Measurements from ENCODE around the gene PQBP1.

Gene PQBP1

GRCh38 chrX:48901069-48901468, 3.3 kb downstream of the PQBP1 start:
- DNase-seq (ENCODE audit: low read depth in 2 of 3, low spot score in 2 of 3) = no peak

GRCh38 chrX:48902135-48902534, 4.4 kb downstream of the PQBP1 start:
- DNase-seq (ENCODE audit: low read depth in 2 of 3, low spot score in 2 of 3) = no peak

DNA sequence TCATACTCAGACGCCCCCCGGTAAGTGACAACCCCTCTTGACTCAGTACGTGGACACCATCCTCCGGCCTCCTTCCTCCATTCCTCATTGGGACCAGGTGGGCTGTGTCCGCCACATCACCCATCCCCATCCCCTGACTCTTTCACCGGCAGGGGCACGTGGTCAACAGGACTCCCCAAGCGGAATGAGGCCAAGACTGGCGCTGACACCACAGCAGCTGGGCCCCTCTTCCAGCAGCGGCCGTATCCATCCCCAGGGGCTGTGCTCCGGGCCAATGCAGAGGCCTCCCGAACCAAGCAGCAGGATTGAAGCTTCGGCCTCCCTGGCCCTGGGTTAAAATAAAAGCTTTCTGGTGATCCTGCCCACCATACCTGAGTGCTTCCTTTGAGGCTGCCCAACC, 5.0 kb downstream of the PQBP1 start:
- no peak for DNase-seq (ENCODE audit: low read depth in 2 of 3, low spot score in 2 of 3)

- no peak for DNase-seq (ENCODE audit: low read depth in 2 of 3, low spot score in 2 of 3)
These were observed 5.6 kb downstream of the PQBP1 start for GRCh38 chrX:48903290-48903689.

DNA sequence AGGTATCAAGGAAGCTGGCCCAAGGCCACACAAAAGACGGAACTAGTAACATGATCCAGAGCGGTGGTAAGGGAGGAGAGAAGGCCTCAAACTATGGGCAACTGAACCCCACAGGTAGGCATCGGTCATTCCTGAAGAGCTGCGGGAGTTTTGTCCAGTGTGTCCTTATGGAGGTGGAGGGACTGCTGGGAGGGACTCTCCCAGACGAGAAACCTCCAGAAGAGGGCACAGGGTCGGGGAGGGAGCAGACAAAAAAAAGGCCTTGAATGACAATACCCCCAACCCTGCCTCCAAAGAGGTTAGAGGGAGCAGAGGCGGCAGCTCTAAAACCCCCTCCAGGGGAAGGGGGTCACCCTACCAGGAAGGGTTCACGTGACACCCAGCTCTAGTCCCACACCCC, 6.5 kb downstream of the PQBP1 start:
- DNase-seq (ENCODE audit: low read depth in 2 of 3, low spot score in 2 of 3) = no peak

DNA sequence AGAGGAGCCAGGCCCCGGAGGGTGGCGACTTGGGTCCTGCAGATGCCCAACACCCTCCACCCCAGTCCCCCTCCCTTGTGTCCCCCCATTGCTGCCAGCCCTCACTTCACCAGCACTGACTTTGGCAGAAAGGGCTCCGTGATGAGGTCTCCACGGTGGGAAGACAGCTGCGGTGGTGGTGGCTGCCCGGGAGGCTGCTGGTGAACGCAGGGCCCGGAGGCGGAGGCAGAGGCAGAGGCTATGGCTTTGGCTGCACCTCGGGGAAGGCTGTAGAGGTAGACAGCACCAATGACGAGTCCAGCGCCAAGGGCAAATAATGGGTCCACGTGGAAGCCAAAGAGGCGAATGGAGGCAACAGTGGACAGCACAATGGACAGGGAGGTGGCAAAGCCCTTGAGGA, 6.9 kb downstream of the PQBP1 start:
- DNase-seq (ENCODE audit: low read depth in 2 of 3, low spot score in 2 of 3) = no peak

- DNase-seq (ENCODE audit: low read depth in 2 of 3, low spot score in 2 of 3) = no peak
These were observed 7.5 kb downstream of the PQBP1 start for GRCh38 chrX:48905090-48905790.

DNA sequence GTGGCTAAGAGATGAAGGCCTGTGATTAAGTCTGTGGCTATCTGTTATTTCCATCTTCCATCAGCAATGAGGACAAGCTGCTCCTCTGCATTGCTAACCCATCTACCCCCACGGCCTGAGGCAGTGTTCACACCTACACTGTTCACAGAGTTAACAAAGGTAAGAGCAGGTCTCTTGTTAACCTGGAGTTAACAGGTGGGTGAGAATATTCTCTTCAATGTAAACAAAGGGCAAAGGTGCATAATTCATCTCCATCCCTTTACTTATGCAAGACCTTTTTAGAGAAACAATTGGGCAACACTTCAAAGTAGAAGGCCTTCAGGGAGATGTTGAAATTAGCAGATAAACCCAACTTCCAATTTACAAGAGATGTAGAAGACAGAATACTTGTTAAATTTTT, 10.9 kb downstream of the PQBP1 start:
- DNase-seq (ENCODE audit: low read depth in 2 of 3, low spot score in 2 of 3) = no peak

DNA sequence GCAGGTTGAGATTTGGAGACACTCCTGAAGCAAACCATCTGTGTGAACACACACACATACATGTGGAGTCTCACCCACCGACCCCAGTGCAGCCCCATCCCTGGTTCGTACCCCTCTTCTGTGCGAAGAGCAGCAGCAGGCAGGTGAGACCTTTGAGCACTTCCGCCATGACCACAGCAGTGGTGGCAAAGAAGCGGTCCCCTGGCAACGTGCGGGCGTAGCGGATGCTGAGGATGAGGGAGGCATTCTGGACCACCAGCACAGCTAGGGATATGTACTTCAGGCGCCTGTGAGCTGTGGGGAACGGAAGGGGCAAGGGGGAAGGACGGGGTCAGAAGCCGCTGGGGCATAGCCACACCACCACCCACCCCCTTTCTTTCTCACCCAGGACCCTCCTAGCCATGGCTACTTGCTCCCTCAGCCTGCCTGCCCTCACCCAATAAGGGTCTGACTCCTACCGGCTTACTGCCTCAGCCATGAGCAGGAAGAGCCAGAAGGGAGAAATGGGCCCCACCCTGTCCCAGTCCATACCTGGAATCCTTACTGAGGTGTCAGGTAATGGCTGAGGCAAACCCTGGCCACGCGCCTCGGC, 12.1 kb downstream of the PQBP1 start:
- no peak for DNase-seq (ENCODE audit: low read depth in 2 of 3, low spot score in 2 of 3)

DNA sequence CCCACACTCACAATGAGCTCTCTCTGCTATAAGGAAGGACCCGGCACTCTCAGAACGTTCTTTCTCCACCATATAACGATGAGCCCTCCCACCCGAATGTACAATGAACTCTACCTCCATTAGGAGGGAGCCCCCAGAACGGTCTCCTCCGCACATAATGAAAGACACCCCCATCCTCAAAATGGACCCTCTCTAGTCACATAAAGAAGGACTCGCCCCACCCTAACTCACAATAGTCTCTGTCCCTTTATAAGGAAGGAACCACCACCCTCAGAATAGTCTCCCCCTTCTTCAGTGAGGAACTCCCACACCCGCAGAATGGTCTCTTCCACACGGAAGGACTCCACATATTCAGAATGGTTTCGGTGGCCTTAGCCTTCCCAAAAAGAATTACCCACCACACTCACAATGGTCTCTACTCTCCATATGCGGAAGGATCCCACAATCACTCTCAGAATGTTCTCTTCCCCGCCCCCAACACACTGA, 13.2 kb downstream of the PQBP1 start:
- no peak for DNase-seq (ENCODE audit: low read depth in 2 of 3, low spot score in 2 of 3)

GRCh38 chrX:48911412-48912182, 13.9 kb downstream of the PQBP1 start, which contains the start of gene SLC35A2:
Gene SLC35A2 (minus strand): TSS chrX:48911646. CDS start chrX:48911636, 10 bp downstream.
- DNase-seq (ENCODE audit: low read depth in 2 of 3, low spot score in 2 of 3) = peak; percentile 67 to 85 (median 71)

GRCh38 chrX:48913605-48914366, 16.1 kb downstream of the PQBP1 start:
- DNase-seq (ENCODE audit: low read depth in 2 of 3, low spot score in 2 of 3) = no peak

- no peak for DNase-seq (ENCODE audit: low read depth in 2 of 3, low spot score in 2 of 3)
These were observed 17.1 kb downstream of the PQBP1 start for GRCh38 chrX:48914593-48915493.

GRCh38 chrX:48917139-48918001, 19.6 kb downstream of the PQBP1 start:
- DNase-seq (ENCODE audit: low read depth in 2 of 3, low spot score in 2 of 3) = peak; percentile 58 to 78 (median 65)

DNA sequence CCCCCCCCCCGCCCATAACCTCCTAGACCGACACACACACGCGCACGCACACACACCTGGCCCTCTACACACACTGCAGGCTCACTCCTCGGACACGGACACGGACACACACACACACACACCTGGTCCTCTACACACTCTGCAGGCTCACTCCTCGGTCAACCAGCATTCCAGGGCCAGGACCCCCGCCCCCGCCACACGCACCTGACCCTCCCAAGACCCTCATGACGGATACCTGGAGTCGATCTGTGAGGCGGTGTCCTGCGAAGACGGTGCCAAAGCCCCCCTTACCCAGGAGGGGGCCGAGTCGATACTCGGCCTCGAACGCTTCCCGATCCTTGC, 20.5 kb downstream of the PQBP1 start:
- DNase-seq (ENCODE audit: low read depth in 2 of 3, low spot score in 2 of 3) = no peak

DNA sequence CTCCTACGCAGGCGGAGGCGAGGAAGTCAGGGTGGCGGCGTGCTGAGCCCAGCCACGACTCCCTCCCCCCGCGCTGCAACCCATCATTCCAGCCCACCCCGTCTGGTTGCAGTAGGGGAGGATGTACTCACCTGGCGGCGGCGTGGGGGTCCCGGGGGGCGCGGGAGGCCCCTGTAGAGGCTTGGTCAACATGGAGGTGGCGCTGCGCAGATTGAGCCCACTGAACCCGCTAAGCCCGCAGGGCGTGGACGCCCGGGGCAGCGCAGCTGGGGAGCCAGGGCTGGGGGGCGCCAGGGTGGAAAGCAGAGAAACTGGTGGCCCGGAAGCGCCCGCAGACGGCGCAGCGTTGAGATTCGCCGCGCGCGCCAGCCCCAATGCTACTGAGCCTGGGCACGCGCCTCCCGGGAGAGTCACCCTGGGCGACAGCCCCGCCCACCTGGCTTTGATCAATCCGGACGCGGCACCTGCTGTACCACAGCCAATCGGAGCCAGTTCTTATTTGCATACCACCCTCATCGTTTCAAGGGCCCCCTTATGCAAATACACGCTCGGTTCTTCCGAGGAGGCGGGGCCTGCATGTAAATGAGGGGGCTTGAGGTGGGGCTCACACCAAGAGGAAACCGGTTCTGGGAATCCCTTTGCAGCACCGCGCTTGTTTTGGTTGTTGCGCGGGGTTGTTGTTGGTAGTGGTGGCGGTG, 21.1 kb downstream of the PQBP1 start, which contains the start of gene PIM2:
PIM2 (minus strand) TSS at position 382 of the 698 bp plus-strand sequence; CDS start at position 192, 190 bp downstream.
- peak in 2 of 3 experiments; percentile 66 to 72 for DNase-seq (ENCODE audit: low read depth in 2 of 3, low spot score in 2 of 3)

GRCh38 chrX:48919360-48919841, 21.7 kb downstream of the PQBP1 start:
- DNase-seq (ENCODE audit: low read depth in 2 of 3, low spot score in 2 of 3) = no peak

DNA sequence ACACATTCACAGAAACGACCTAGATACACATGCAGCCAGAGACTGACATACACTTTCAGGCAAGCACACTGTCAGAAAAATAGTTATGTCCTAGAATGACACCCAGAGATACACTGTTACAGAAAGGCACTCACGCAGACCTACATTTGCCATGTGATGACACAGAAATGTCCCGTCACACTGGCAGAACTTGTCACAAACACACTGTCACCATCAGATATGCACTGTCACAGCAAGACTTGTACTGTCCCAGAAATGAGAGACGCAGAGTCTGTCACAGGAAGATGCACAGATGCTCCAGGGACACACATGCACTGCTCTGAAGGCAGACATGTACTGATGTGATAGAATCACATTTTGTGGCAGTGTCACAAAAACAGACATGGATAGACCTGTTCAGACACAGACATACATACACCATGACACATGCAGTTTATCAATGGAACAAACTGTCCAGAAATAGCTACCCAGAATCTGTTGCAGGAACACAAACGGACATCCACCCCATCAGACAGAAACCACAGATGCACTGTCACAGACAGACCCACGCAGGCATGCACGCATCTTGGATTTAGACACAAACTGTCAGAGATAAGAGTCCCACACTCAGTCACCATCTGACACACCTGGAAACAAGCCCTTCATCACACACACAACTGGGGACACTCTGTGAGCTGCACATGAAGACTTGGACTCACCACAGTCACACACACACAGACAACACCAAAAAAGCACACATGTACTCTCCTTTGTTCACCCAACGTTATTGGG, 22.4 kb downstream of the PQBP1 start:
- DNase-seq (ENCODE audit: low read depth in 2 of 3, low spot score in 2 of 3) = no peak

Measured in activated CD8-positive, alpha-beta memory T cell treated with anti-CD3 and anti-CD28 coated beads for 48 hours (primary cell).